Upper lobe of right lung (tissue), 1 donor: ENCODE results near the gene SLFNL1. TPM values are rescaled to one million over a fixed set of nuclear protein-coding genes. Genes with fewer than 3 reads are reported as not detected.

Experiments
- ATAC-seq: fragments of 200-7000 bp; cut with Tn5 transposase; one replicate; pipeline ENCODE4 v1.9.1; 2020; ENCODE audit warnings: mild to moderate bottlenecking, moderate library complexity
- DNase-seq: peaks from one replicate; pipeline ENCODE4 v3.0.0-alpha.2; 2020
- H3K27ac ChIP-seq: fragments of 200-600 bp; one replicate; pipeline ENCODE4 v1.8.0; 2022
- H3K27me3 ChIP-seq: fragments of 200-600 bp; one replicate; pipeline ENCODE4 v1.8.0; 2022; ENCODE audit warnings: mild to moderate bottlenecking
- H3K36me3 ChIP-seq: fragments of 200-600 bp; one replicate; pipeline ENCODE4 v1.8.0; 2022
- H3K4me1 ChIP-seq: fragments of 200-600 bp; one replicate; pipeline ENCODE4 v1.8.0; 2022
- H3K4me3 ChIP-seq: fragments of 200-600 bp; one replicate; pipeline ENCODE4 v1.8.0; 2022; ENCODE audit warnings: mild to moderate bottlenecking
- H3K9me3 ChIP-seq: fragments of 200-600 bp; one replicate; pipeline ENCODE4 v1.8.0; 2022
- CTCF ChIP-seq: fragments of 200-600 bp; IDR thresholded peaks from one replicate; pipeline ENCODE4 v1.8.0; 2022; ENCODE audit warnings: antibody characterized with exemption
- intact Hi-C: fragments of 100-400 bp; cut with DNase I; formaldehyde crosslinking; loops from one replicate; pipeline ENCODE4 v1.11.0; 2022
- total RNA-seq: library from RNA; stranded (reverse); fragmentation: NEBNext Ultra II Directional; extraction: Animal tissue kit (Norgen Biotek cat#: 25700); gene quantifications from one replicate; pipeline ENCODE4 v1.2.1, GENCODE V29; 2021
- donor health status: DM: no; HTN: yes; CAD: no; lungs with severe emphysema.

SLFNL1 gene
- total RNA-seq, 1 donor from 2014 or later: 2.8 TPM

- no peak for DNase-seq
- Histone ChIP-seq H3K4me1 (peaks cover 6% of the 10 kb centered on the region), H3K36me3 (peaks cover 20% of the 10 kb centered on the region), H3K27me3 (no peaks in the 10 kb centered on the region), H3K4me3 (no peak overlapping the region), H3K9me3 (no peaks in the 10 kb centered on the region), H3K27ac (no peak overlapping the region)
- intact Hi-C loops: no loop called here
- ATAC-seq: no peak
- no peak for TF ChIP-seq CTCF
Measured at GRCh38 chr1:41025979-41026819, 4.7 kb upstream of the SLFNL1 start.

GRCh38 chr1:41024953-41025352 is 3.4 kb upstream of the SLFNL1 start:
- no peak overlapping the region for H3K4me3 ChIP-seq
- intact Hi-C loops: no loop called here
- H3K36me3 ChIP-seq: peaks cover 8% of the 10 kb centered on the region
- TF ChIP-seq CTCF: no peak
- no peaks in the 10 kb centered on the region for H3K9me3 ChIP-seq
- peaks cover 6% of the 10 kb centered on the region for H3K4me1 ChIP-seq
- no peak for ATAC-seq
- no peak overlapping the region for H3K27ac ChIP-seq
- DNase-seq: no peak
- H3K27me3 ChIP-seq: no peaks in the 10 kb centered on the region

GRCh38 chr1:41023279-41023990 is 1.9 kb upstream of the SLFNL1 start:
- Histone ChIP-seq H3K9me3 (no peaks in the 10 kb centered on the region), H3K36me3 (peaks cover 7% of the 10 kb centered on the region), H3K27ac (no peak overlapping the region), H3K27me3 (no peaks in the 10 kb centered on the region), H3K4me1 (peaks cover 10% of the 10 kb centered on the region), H3K4me3 (no peak overlapping the region)
- intact Hi-C loops: no loop called here
- DNase-seq: no peak
- TF ChIP-seq CTCF: no peak
- no peak for ATAC-seq

GRCh38 chr1:41022424-41022823 is 899 bp upstream of the SLFNL1 start:
- intact Hi-C loops: no loop called here
- DNase-seq: no peak

GRCh38 chr1:41020654-41021053 is 871 bp downstream of the SLFNL1 start:
- peaks cover 10% of the 10 kb centered on the region for H3K4me1 ChIP-seq
- H3K27me3 ChIP-seq: no peaks in the 10 kb centered on the region
- intact Hi-C loops: no loop called here
- peak; percentile 82 for ATAC-seq
- TF ChIP-seq CTCF: no peak
- H3K27ac ChIP-seq: peak overlapping the region; percentile 47
- H3K9me3 ChIP-seq: no peaks in the 10 kb centered on the region
- H3K36me3 ChIP-seq: no peaks in the 10 kb centered on the region
- H3K4me3 ChIP-seq: peak overlapping the region; percentile 8
- peak; percentile 79 for DNase-seq

More at GRCh38 chr1:41022424-41022823, 899 bp upstream of the SLFNL1 start:
- H3K36me3 ChIP-seq: no peaks in the 10 kb centered on the region
- H3K4me3 ChIP-seq: no peak overlapping the region
- H3K4me1 ChIP-seq: peaks cover 10% of the 10 kb centered on the region
- TF ChIP-seq CTCF: no peak
- ATAC-seq: no peak
- no peak overlapping the region for H3K27ac ChIP-seq
- H3K9me3 ChIP-seq: no peaks in the 10 kb centered on the region
- no peaks in the 10 kb centered on the region for H3K27me3 ChIP-seq
